Fibroblast of skin of right quadriceps (primary cell): ENCODE results near the gene MTAP.

ENCODE experiments used
- DNase-seq: peaks from one replicate; pipeline ENCODE4 v3.0.0-alpha.2; 2013

The MTAP gene

GRCh38 chr9:21972361-21972760 lies 169.9 kb downstream of the MTAP start:
- DNase-seq = no peak

DNA sequence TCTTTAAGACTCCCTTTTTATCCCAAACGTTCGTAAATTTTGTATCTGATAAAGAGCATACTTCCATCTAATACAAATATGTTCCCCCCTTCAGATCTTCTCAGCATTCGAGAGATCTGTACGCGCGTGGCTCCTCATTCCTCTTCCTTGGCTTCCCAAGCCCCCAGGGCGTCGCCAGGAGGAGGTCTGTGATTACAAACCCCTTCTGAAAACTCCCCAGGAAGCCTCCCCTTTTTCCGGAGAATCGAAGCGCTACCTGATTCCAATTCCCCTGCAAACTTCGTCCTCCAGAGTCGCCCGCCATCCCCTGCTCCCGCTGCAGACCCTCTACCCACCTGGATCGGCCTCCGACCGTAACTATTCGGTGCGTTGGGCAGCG lies 171.9 kb downstream of the MTAP start:
- DNase-seq = no peak

- no peak for DNase-seq
Measured at GRCh38 chr9:21974722-21975409, 172.4 kb downstream of the MTAP start.

DNA sequence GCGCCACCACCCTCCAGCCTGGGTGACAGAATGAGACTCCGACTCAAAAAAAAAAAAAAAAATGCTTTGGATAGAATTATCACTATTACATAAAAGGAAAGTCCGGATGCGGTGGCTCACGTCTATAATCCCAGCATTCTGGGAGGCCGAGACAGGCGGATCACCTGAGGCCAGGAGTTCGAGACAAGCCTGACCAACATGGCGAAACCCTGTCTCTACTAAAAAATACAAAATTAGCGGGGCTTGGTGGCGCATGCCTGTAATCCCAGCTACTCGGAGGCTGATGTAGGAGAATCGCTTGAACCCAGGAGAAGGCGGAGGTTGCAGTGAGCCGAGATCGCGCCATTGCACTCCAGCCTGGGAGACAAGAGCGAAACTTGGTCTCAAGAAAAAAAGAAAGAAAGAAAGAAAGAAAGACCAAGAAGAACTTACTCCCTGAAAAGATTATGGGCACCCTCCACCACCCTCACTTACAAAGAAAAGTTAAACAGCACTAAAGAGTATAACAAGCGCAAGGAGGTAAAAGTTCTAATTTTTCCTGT lies 174.0 kb downstream of the MTAP start:
- DNase-seq = no peak

DNA sequence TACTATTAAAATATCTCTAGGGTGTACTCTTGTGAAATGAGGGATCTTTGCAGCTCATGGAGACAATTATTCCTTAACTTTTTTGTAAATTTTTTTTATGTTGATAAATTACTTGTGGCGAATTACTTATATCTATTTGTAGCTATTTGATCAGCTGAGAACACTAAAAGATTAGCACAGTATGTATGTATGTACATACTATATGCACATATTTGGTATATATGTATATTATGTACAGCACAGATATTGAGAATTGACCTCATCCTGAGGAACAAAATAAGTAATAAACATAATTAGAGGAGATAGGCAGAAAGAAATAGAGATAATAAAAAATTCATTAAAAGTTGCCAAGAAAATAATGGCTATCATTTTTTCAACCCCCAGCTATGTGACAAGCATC lies 180.0 kb downstream of the MTAP start:
- no peak for DNase-seq

DNA sequence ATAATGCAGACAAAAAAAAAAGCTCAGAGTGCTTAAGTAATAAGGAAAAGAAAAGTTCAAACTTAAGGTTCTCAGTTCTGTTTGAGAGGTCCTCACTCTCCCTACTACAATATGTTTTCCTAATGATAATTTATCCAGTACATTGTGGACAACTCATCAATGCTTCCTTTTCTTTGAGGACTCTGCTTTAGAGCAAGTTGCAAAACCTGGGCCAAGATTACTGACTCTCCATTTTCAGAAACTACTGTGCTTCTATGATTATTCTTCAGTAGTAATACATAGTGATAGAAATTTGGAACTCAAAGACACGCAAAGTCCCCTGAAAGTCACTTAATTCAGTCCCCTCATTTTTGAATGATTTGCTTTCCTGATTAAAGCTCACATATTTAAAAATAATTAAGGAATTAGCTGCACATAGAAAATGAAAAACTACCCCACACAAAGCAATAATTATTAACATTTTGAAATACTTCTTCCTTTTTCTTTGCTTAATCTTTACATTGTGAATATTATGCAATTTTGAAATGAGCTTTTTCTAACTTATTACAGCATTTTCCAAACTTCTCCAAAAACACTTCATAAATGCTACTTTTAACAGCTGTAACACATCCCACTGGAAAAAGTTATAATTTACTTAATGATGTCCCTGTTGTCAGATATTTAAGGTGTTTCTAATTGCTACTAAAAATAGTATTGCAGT lies 180.6 kb downstream of the MTAP start:
- DNase-seq = no peak

DNA sequence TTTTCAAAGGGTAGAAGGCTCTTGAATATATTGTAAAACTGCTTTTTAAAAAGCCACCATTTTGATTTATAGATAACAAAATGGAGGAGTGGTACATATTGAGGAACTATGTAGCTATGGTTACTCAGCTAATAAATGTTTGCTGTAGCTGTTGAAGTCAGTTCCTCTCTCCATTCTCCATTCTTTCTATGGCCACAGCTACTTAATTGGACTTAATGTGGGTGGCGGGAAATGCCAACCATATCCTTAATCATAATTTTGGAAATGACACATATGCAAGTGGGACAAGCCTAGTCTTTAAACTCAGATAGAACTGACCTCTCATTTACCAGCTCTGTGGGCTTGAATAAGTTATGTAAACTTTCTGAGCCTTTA lies 181.1 kb downstream of the MTAP start:
- no peak for DNase-seq

- DNase-seq = no peak
Measured at GRCh38 chr9:21984101-21984500, 181.7 kb downstream of the MTAP start.

GRCh38 chr9:21985964-21986667 lies 183.7 kb downstream of the MTAP start:
- DNase-seq = no peak
